Spleen (tissue), 7 donors: ENCODE results near the gene CMTM4.

Source experiments
- POLR2A ChIP-seq, 3 donors: fragments of 450-650 bp; IDR thresholded peaks; one replicate each; pipeline ENCODE4 v1.5.1; 2017; ENCODE audit warnings: antibody characterized with exemption in 3 of 3, mild to moderate bottlenecking in 1 of 3
- POLR2AphosphoS5 ChIP-seq, 3 donors: sonication (generic); formaldehyde crosslinking; IDR thresholded peaks; one replicate each; pipeline ENCODE4 v1.5.1; 2017; ENCODE audit warnings: antibody characterized with exemption in 3 of 3
- TF ChIP-seq, protein P1 (sequence below), 11 experiments: fragments of 200-600 bp in 7 of 11; fragments of 450-650 bp in 4 of 11; sonication (generic) in 4 of 11; IDR thresholded peaks in 8 of 11; conservative IDR thresholded peaks in 3 of 11; 1 replicate in 7 of 11; 2 replicates in 4 of 11; pipeline versions ENCODE4 v1.4.0 to v1.8.0; 2016 to 2021; ENCODE audit warnings: antibody characterized with exemption in 11 of 11, inconsistent platforms in 4 of 11, mild to moderate bottlenecking in 1 of 11
- donor health status: DM: no; HTN: no; CAD: no; lungs with moderate emphysema.
- donor health status: DM: no; HTN: no; CAD: no.
- donor health status: DM: no; HTN: no; CAD: no.

DNA sequence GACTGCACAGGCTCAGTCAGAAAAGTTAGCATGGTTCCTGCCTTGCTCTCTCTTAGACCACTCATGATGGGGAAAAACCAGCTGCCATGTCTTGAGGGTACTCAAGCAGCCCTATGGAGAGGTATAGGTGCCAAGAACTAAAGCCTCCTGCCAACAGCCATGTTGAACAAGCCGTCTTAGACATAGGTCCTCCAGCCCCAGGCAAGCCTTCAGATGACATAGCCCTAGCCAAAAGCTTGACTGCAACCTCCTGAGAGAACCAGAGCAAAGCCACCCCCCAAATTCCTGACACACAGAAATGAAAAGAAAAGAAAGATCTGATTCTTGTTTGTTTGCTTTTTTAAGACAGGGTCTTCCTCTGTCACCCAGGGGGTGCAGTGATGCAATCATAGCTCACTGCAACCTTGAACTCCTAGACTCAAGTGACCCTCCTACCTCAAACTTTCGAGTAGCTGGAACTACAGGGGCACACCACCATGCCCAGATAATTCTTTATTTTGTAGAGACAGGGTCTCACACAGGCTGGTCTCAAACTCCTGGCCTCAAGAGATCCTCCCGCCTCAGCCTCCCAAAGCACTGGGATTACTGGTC is 55.7 kb downstream of the CMTM4 start:
- TF ChIP-seq POLR2AphosphoS5 (IDR thresholded peaks at IDR 0.05), result no peak
- TF ChIP-seq, protein P1, sequence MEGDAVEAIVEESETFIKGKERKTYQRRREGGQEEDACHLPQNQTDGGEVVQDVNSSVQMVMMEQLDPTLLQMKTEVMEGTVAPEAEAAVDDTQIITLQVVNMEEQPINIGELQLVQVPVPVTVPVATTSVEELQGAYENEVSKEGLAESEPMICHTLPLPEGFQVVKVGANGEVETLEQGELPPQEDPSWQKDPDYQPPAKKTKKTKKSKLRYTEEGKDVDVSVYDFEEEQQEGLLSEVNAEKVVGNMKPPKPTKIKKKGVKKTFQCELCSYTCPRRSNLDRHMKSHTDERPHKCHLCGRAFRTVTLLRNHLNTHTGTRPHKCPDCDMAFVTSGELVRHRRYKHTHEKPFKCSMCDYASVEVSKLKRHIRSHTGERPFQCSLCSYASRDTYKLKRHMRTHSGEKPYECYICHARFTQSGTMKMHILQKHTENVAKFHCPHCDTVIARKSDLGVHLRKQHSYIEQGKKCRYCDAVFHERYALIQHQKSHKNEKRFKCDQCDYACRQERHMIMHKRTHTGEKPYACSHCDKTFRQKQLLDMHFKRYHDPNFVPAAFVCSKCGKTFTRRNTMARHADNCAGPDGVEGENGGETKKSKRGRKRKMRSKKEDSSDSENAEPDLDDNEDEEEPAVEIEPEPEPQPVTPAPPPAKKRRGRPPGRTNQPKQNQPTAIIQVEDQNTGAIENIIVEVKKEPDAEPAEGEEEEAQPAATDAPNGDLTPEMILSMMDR (IDR thresholded peaks at IDR 0.05 in 8 of 11, conservative IDR thresholded peaks at IDR 0.05 in 3 of 11), result no peak
- no peak for TF ChIP-seq POLR2A (IDR thresholded peaks at IDR 0.05)
